Measurements from ENCODE around the gene PRKG1.

DNA sequence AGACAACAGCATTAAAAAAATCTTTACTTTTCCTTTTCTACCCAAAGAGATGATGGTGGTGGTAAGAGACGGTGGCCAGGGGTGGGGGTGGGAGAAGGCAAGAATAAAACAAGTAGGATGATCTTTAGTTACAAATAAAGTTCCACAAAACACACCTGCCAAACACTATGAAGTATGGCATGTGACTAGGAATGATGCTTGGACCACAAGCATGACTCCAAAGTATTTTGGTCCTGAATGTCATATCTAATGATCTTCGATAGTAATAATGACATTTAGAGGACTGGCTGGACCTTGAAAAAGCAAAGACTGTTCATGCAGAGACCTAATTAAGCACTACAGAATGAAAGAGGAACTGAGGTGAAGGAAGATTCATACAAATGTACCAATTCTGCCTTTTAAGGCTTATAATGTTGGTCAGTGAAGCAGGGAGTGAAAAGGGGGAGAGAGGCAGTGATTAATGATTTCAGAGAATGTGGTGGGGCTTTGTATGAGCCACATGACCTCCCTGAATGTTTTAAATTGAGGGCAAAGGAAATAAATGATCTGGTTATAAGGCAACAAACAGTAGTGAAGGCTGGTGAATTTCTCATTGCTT is 1210.2 kb downstream of the PRKG1 start:
- TF ChIP-seq, protein P1, sequence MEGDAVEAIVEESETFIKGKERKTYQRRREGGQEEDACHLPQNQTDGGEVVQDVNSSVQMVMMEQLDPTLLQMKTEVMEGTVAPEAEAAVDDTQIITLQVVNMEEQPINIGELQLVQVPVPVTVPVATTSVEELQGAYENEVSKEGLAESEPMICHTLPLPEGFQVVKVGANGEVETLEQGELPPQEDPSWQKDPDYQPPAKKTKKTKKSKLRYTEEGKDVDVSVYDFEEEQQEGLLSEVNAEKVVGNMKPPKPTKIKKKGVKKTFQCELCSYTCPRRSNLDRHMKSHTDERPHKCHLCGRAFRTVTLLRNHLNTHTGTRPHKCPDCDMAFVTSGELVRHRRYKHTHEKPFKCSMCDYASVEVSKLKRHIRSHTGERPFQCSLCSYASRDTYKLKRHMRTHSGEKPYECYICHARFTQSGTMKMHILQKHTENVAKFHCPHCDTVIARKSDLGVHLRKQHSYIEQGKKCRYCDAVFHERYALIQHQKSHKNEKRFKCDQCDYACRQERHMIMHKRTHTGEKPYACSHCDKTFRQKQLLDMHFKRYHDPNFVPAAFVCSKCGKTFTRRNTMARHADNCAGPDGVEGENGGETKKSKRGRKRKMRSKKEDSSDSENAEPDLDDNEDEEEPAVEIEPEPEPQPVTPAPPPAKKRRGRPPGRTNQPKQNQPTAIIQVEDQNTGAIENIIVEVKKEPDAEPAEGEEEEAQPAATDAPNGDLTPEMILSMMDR (optimal IDR thresholded peaks at IDR 0.05 in 1 of 3, IDR thresholded peaks at IDR 0.05 in 1 of 3, conservative IDR thresholded peaks at IDR 0.05 in 1 of 3; ENCODE audit: extremely low read depth in 1 of 3, insufficient read depth in 2 of 3, low read length in 3 of 3), result no peak
- TF ChIP-seq EZH2 (IDR thresholded peaks at IDR 0.05; ENCODE audit: low read length), result no peak

All from keratinocyte (primary cell).